Left renal cortex interstitium (tissue), 4 donors: ENCODE data around the gene SAT1. TPM values are rescaled to one million over a fixed set of nuclear protein-coding genes. Genes with fewer than 3 reads are reported as not detected.

Source experiments
- DNase-seq, 4 donors: peaks; one replicate each; pipeline ENCODE4 v3.0.0-alpha.2; 2013; ENCODE audit warnings: low read depth in 4 of 4, low spot score in 2 of 4, missing footprints in 1 of 4
- polyA plus RNA-seq, 4 donors: library from polyadenylated mRNA; unstranded; fragments of 120-200 nt; gene quantifications; one replicate each; pipeline ENCODE4 v1.2.1, GENCODE V29; 2013; ENCODE audit not compliant: insufficient read length in 4 of 4

SAT1 gene
- polyA plus RNA-seq, 4 donors = 240 to 326 (median 266) TPM

GRCh38 chrX:23804578-23804977 is 21.6 kb downstream of the SAT1 start:
- DNase-seq = no peak

DNA sequence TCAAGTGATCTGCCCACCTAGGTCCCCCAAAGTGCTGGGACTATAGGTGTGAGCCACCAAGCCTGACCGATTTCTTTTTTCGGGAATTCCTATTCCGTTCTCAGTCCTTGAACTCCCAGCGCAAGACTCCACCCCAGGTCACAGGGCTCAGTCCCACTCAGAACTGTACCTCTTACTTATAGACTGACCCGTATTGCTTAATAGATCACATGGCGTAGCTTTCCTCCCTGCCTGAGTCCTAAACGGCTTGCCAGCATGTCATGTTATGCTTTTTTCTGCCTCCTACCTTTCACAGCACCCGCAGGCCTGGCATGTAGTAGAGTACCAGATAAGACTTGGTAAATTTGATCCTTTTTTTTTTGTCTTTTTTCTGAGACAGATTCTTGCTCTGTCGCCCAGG is 22.4 kb downstream of the SAT1 start:
- DNase-seq = no peak

GRCh38 chrX:23810279-23810678 is 27.3 kb downstream of the SAT1 start:
- DNase-seq = no peak

- no peak for DNase-seq
These were observed 28.2 kb downstream of the SAT1 start for GRCh38 chrX:23811108-23811651.

DNA sequence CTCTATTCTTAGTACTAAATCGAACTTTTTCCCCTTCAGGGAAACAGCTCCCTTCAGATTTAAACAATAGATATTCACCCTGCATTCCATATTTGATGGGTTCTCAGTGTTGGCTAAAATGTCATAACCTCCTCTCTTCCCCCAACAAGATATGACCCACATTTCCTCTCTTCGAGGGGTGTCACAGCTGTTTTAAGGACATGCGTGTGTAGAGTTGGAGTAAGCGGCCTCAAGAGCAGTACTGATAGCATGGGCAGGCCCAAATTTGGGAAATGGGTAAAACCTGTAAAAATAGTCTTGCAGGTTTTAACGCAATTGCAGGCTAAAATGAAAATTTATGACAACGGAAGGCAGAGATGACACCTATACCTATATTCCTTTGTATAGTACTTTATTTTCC is 28.7 kb downstream of the SAT1 start:
- DNase-seq = no peak

DNA sequence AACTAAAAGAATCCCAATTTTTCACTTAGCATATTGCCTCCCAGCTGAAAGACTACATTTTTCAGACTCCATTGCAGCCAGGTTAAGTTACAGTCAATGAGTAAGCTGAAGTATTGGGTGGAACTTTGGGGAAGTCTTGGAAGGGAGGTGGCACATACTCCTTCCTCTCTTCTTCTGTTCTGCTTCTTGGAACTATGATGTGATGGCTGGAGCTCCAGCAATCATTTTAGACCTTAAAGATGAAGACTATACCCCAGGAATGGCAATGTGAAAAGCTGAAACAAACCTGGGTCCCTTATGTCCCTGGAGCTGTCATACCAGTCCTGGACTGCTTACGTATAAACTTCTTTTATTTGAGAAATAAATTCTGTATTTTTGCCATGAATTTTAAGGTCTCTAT is 30.8 kb downstream of the SAT1 start:
- no peak for DNase-seq

- DNase-seq = no peak
These were observed 32.4 kb downstream of the SAT1 start for GRCh38 chrX:23815376-23815775.

- no peak for DNase-seq
These were observed 33.2 kb downstream of the SAT1 start for GRCh38 chrX:23816179-23816578.

DNA sequence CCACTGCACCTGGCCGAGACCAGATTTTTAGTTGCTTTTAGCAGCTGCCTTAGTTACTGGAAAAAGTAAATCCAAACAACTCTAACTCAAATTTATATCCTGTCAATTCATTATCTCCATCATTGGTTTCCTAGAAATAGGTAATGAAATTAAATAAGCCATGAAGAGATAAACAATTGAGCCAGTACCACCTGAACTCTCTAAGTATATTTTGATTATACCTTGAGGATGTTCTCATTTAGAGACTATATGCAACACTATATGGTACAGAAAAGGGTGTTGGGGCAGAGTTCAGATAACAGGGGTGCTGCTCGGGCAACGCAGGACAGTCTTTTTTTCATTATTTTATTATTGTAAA is 35.0 kb downstream of the SAT1 start:
- no peak for DNase-seq

GRCh38 chrX:23819385-23820234 is 36.6 kb downstream of the SAT1 start:
- no peak for DNase-seq

- no peak for DNase-seq
These were observed 37.3 kb downstream of the SAT1 start for GRCh38 chrX:23820235-23820782.

DNA sequence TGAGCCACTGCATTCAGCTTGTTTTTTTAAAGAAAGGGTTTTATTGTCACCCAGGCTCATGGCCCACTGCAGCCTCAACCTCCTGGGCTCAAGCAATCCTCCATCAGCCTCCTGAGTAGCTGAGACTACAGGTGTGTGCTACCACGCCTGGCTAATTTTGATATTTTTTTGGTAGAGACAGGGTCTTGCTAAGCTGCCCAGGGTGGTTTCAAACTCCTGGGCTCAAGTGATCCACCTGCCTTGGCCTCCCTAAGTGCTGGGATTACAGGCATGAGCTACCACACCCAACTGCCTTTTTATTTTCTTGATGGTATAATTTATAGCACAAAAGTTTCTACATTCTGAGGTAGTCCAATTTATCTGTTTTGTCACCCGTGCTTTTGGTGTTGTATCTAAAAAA is 38.9 kb downstream of the SAT1 start:
- DNase-seq = no peak

- DNase-seq = no peak
These were observed 39.4 kb downstream of the SAT1 start for GRCh38 chrX:23822397-23822796.

- DNase-seq = no peak
These were observed 39.9 kb downstream of the SAT1 start for GRCh38 chrX:23822841-23823240.

DNA sequence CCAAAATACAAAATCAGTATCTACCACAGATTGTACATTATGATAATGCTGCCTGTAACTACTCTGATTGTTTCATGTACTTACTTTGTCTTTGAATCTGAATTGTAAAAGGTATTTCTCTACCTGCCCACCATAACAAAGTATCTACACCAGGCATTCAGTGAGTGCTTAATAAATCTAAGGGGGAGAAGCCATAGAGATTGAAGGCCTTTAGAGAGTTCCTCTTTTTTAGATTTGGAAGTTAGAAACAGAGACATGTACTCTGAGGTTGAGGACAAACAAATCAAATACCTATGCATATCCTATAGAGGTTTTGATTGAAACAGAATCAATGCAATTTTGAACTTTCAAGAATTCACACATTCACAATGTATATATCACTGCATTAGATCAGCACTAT is 42.7 kb downstream of the SAT1 start:
- no peak for DNase-seq

DNA sequence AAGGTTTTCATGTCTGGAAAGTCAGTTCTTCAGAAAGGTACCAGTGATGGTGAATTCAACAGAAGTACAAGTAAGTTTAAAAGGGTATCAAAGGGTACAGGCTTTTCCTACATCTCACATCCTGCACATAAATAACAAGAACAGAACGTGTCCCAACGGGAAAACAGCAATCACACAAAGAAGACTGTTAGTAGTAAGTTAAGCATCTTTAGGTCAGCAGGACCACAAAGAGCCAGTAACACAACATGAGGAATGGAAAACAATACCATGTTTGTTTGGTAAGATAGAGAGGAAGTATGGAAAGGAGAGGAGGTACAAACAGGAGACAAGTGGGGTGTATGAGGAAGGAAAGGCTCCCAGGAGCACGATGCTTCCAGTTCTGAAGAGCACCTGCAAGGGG is 43.2 kb downstream of the SAT1 start:
- DNase-seq = no peak

- no peak for DNase-seq
These were observed 43.7 kb downstream of the SAT1 start for GRCh38 chrX:23826653-23827052.

DNA sequence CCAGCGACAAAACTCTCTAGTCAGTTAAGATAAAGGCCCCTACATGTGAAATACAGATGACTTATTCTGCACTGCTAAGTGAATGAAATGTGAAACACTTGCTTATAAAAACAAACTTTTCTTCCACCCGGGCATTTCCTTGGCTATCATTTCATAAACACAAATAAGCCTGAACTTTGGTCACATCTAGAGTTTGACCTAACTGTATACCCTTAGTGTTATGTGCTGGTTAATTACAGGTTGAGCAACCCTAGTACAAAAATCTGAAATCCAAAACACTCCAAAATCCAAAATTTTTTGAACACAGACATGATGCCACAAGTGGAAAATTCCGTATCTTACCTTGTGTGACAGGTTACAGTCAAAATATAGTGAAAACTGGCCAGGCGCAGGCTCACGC is 45.9 kb downstream of the SAT1 start:
- no peak for DNase-seq

GRCh38 chrX:23832721-23833120 is 49.7 kb downstream of the SAT1 start:
- DNase-seq = no peak
